ENCODE data around the gene SPACA6. TPM values are rescaled to one million over a fixed set of nuclear protein-coding genes. Genes with fewer than 3 reads are reported as not detected.

SPACA6 gene
- total and polyA plus RNA-seq, 8 donors = 1.2 to 151 (median 9.6) TPM

GRCh38 chr19:51739466-51740213 lies 46.5 kb downstream of the SPACA6 start:
- H3K4me1 ChIP-seq = no peaks in the 10 kb centered on the region
- H3K27ac ChIP-seq = no peak overlapping the region
- no peaks in the 10 kb centered on the region for H3K9me3 ChIP-seq
- intact Hi-C loops (cut with DNase I; ENCODE audit: low total_unique reads) = no loop called here
- peaks cover 0 to 15% (median 5%) of the 10 kb centered on the region in 3 donors for H3K27me3 ChIP-seq
- no peak for DNase-seq
- H3K4me3 ChIP-seq = no peak overlapping the region
- TF ChIP-seq CTCF (IDR thresholded peaks at IDR 0.05) (no peak), POLR2AphosphoS5 (IDR thresholded peaks at IDR 0.05) (no peak), POLR2A (IDR thresholded peaks at IDR 0.05) (no peak), EP300 (IDR thresholded peaks at IDR 0.05) (no peak)
- 65 to 78% (median 71%) methylated on average over 13 of the region's 13 CpGs for WGBS, 5 donors
- no peaks in the 10 kb centered on the region for H3K36me3 ChIP-seq

- Histone ChIP-seq H3K36me3 (no peaks in the 10 kb centered on the region), H3K9me3 (no peaks in the 10 kb centered on the region), H3K27ac (no peak overlapping the region), H3K4me3 (no peak overlapping the region), H3K27me3 (peaks cover 0 to 8% (median 5%) of the 10 kb centered on the region in 3 donors), H3K4me1 (no peaks in the 10 kb centered on the region)
- intact Hi-C loops (cut with DNase I; ENCODE audit: low total_unique reads) = no loop called here
- no peak for DNase-seq
- TF ChIP-seq CTCF (IDR thresholded peaks at IDR 0.05) = no peak
- TF ChIP-seq POLR2A (IDR thresholded peaks at IDR 0.05) = no peak
- TF ChIP-seq POLR2AphosphoS5 (IDR thresholded peaks at IDR 0.05) = no peak
- TF ChIP-seq EP300 (IDR thresholded peaks at IDR 0.05) = no peak
- 59 to 86% (median 81%) methylated on average over 5 of the region's 5 CpGs for WGBS, 5 donors
Observed at GRCh38 chr19:51740356-51740755, 47.2 kb downstream of the SPACA6 start.

DNA sequence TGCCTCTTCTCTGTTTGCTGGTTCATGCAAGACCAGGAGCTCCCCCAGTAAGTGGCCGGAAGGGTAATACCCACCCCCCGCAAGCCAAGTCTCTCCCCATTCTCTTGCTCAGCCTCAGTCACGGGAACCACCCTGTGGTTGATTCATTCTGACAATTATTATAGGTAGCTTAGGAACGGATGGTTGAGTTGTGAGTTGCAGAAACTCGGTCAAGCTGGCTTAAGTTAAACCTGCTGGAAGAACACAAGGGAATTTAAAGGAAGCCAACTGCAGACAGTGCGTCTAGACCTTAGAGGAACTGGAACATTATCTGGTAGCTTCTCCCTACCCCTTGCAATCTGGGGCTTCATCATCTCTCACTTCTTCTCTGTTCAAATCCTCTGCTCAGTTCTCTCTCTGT lies 49.7 kb downstream of the SPACA6 start:
- Histone ChIP-seq H3K9me3 (peaks cover 0 to 6% (median 0%) of the 10 kb centered on the region in 4 donors), H3K27ac (no peak overlapping the region), H3K27me3 (peaks cover 0 to 13% (median 0%) of the 10 kb centered on the region in 3 donors), H3K4me3 (no peak overlapping the region), H3K4me1 (no peaks in the 10 kb centered on the region), H3K36me3 (no peaks in the 10 kb centered on the region)
- no peak for TF ChIP-seq POLR2AphosphoS5 (IDR thresholded peaks at IDR 0.05)
- no peak for TF ChIP-seq CTCF (IDR thresholded peaks at IDR 0.05)
- TF ChIP-seq POLR2A (IDR thresholded peaks at IDR 0.05) = no peak
- no peak for TF ChIP-seq EP300 (IDR thresholded peaks at IDR 0.05)
- intact Hi-C loops (cut with DNase I; ENCODE audit: low total_unique reads) = no loop called here
- 64 to 70% (median 67%) methylated on average over 6 of the region's 6 CpGs for WGBS, 5 donors
- no peak for DNase-seq

GRCh38 chr19:51743405-51743804 lies 50.3 kb downstream of the SPACA6 start:
- no peak overlapping the region for H3K27ac ChIP-seq
- H3K4me1 ChIP-seq = no peaks in the 10 kb centered on the region
- WGBS, 5 donors = 71 to 85% (median 76%) methylated on average over 3 of the region's 3 CpGs
- intact Hi-C loops (cut with DNase I; ENCODE audit: low total_unique reads) = no loop called here
- no peak for DNase-seq
- H3K27me3 ChIP-seq = peaks cover 0 to 13% (median 0%) of the 10 kb centered on the region in 3 donors
- no peak overlapping the region for H3K4me3 ChIP-seq
- H3K36me3 ChIP-seq = no peaks in the 10 kb centered on the region
- H3K9me3 ChIP-seq = peaks cover 0 to 7% (median 0%) of the 10 kb centered on the region in 4 donors
- TF ChIP-seq EP300 (IDR thresholded peaks at IDR 0.05) = no peak
- TF ChIP-seq POLR2A (IDR thresholded peaks at IDR 0.05) = no peak
- no peak for TF ChIP-seq CTCF (IDR thresholded peaks at IDR 0.05)
- no peak for TF ChIP-seq POLR2AphosphoS5 (IDR thresholded peaks at IDR 0.05)

All from stomach (tissue), 9 donors.